Measurements from ENCODE around the gene MACROH2A2. TPM values are rescaled to one million over a fixed set of nuclear protein-coding genes. Genes with fewer than 3 reads are reported as not detected.
"Not testable (repeated sequence)": the region's sequence is repeated elsewhere in the genome, so short reads cannot be mapped to it uniquely, and the experiment has no call there.

MACROH2A2 gene
- total RNA-seq, 1 donor from 2014 or later = 31.2 TPM

DNA sequence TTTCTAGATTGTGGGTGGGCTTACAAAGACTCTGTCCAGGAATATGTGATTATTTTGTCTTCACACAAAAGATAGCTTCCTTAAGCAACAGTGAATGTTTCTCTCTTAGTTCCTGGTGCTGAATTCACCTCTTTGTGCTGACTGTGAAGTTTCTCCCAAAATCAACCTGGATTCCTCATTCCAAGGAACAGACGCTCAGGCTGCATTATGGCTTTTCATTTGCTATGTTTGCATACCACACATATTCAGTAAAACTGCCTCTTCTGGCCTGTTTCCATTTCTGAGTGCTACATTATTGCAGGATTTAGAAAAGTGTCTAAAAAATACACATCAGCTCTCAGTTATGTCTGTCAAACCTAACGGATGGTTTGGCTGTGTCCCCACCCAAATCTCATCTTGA, 21.5 kb downstream of the MACROH2A2 start:
- TF ChIP-seq, protein P1, sequence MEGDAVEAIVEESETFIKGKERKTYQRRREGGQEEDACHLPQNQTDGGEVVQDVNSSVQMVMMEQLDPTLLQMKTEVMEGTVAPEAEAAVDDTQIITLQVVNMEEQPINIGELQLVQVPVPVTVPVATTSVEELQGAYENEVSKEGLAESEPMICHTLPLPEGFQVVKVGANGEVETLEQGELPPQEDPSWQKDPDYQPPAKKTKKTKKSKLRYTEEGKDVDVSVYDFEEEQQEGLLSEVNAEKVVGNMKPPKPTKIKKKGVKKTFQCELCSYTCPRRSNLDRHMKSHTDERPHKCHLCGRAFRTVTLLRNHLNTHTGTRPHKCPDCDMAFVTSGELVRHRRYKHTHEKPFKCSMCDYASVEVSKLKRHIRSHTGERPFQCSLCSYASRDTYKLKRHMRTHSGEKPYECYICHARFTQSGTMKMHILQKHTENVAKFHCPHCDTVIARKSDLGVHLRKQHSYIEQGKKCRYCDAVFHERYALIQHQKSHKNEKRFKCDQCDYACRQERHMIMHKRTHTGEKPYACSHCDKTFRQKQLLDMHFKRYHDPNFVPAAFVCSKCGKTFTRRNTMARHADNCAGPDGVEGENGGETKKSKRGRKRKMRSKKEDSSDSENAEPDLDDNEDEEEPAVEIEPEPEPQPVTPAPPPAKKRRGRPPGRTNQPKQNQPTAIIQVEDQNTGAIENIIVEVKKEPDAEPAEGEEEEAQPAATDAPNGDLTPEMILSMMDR (IDR thresholded peaks at IDR 0.05) = no peak
- no peaks in the 10 kb centered on the region for H3K4me1 Mint-ChIP-seq (ENCODE audit: unreplicated experiment)
- no peaks in the 10 kb centered on the region for H3K27me3 Mint-ChIP-seq (ENCODE audit: unreplicated experiment)
- DNase-seq (ENCODE audit: extremely low spot score, unreplicated experiment) = no peak
- peaks cover 11% of the 10 kb centered on the region for H3K36me3 Mint-ChIP-seq (ENCODE audit: unreplicated experiment)
- H3K27ac Mint-ChIP-seq (ENCODE audit: unreplicated experiment) = no peak overlapping the region
- no peak overlapping the region for H3K4me3 Mint-ChIP-seq (ENCODE audit: unreplicated experiment)
- H3K9me3 Mint-ChIP-seq (ENCODE audit: unreplicated experiment) = no peaks in the 10 kb centered on the region

DNA sequence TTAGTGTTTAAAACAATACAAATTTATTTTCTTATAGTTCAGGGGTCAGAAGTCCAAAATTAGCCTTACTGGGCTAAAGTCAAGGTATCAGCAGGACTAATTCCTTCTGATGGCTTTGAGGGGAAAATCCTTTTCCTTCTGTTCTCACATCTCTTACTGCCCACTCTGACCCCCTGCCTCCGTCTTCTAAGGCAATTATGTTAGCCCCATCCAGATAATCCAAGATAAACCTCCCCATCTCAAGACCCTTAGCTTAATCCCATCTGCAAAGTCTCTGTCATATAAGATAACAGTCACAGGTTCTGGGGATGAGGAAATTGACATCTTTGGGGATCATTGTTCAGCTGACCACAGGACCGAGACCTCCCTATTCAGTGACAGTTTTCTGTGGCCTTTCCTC, 22.3 kb downstream of the MACROH2A2 start:
- Mint-ChIP-seq H3K4me1 (ENCODE audit: unreplicated experiment) (no peaks in the 10 kb centered on the region), H3K4me3 (ENCODE audit: unreplicated experiment) (no peak overlapping the region), H3K27me3 (ENCODE audit: unreplicated experiment) (no peaks in the 10 kb centered on the region), H3K27ac (ENCODE audit: unreplicated experiment) (no peak overlapping the region), H3K9me3 (ENCODE audit: unreplicated experiment) (no peaks in the 10 kb centered on the region), H3K36me3 (ENCODE audit: unreplicated experiment) (peaks cover 14% of the 10 kb centered on the region)
- no peak for DNase-seq (ENCODE audit: extremely low spot score, unreplicated experiment)
- TF ChIP-seq, protein P1 (IDR thresholded peaks at IDR 0.05) = no peak

DNA sequence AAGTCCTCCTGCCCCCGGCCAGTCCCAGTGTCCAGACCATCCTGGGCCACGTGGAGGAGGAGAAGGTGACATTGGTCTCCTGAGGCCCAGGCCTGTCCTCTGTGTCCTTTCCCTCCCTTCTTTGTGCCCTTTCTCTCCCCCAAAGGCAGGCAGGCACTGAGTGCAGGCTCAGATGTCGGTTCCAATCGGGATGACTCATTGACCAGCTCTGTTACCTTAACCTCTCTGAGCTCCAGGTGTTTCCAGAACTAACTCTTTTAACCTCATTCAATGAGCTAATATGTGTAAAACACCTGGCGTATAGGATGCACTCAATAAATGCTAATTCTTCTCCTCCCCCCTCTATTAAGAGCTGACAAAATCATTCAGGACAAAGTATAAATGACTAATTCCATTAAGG, 25.7 kb downstream of the MACROH2A2 start:
- no peaks in the 10 kb centered on the region for H3K9me3 Mint-ChIP-seq (ENCODE audit: unreplicated experiment)
- TF ChIP-seq, protein P1 (IDR thresholded peaks at IDR 0.05) = no peak
- H3K4me3 Mint-ChIP-seq (ENCODE audit: unreplicated experiment) = no peak overlapping the region
- no peaks in the 10 kb centered on the region for H3K4me1 Mint-ChIP-seq (ENCODE audit: unreplicated experiment)
- H3K27me3 Mint-ChIP-seq (ENCODE audit: unreplicated experiment) = no peaks in the 10 kb centered on the region
- H3K27ac Mint-ChIP-seq (ENCODE audit: unreplicated experiment) = no peak overlapping the region
- peaks cover 20% of the 10 kb centered on the region for H3K36me3 Mint-ChIP-seq (ENCODE audit: unreplicated experiment)
- DNase-seq (ENCODE audit: extremely low spot score, unreplicated experiment) = no peak

DNA sequence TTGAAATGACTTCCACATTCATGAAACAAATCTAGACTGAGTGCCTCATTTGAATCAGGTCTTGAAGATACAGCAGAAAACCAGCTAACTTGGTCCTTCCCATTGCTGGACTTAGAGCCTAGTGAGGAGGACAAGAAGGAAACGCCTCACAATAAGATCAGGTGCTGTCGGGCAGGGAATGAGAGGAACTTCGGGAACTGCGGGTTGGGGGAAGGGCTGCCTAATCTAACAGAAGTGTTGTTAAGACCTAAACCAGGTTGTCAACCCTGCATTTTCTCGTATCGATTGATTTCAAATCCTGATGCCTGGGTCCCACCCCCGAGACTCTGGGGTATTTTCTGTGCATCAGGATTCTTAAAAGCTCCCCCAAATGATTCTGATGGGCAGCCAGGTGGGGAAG, 26.3 kb downstream of the MACROH2A2 start:
- H3K27me3 Mint-ChIP-seq (ENCODE audit: unreplicated experiment) = no peaks in the 10 kb centered on the region
- no peak for DNase-seq (ENCODE audit: extremely low spot score, unreplicated experiment)
- H3K9me3 Mint-ChIP-seq (ENCODE audit: unreplicated experiment) = no peaks in the 10 kb centered on the region
- H3K4me3 Mint-ChIP-seq (ENCODE audit: unreplicated experiment) = no peak overlapping the region
- TF ChIP-seq, protein P1 (IDR thresholded peaks at IDR 0.05) = no peak
- no peak overlapping the region for H3K27ac Mint-ChIP-seq (ENCODE audit: unreplicated experiment)
- no peaks in the 10 kb centered on the region for H3K4me1 Mint-ChIP-seq (ENCODE audit: unreplicated experiment)
- peaks cover 20% of the 10 kb centered on the region for H3K36me3 Mint-ChIP-seq (ENCODE audit: unreplicated experiment)

DNA sequence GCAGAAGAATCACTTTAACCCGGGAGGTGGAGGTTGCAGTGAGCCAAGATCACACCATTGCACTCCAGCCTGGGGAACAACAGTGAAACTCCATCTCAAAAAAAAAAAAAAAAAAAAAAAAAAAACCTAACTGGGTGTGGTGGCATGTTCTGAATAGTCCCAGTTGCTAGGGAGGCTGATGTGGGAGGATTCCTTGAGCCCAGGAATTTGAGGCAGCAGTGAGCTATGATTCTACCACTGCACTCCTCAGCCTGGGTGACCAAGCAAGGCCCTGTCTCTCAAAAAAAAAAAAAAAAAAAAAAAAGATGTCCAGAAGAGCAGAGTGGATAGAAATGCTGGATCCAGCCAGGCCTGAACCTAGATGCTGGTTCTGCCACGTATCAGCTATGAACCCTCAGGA, 28.1 kb downstream of the MACROH2A2 start:
- H3K27me3 Mint-ChIP-seq (ENCODE audit: unreplicated experiment); H3K4me3 Mint-ChIP-seq (ENCODE audit: unreplicated experiment); H3K27ac Mint-ChIP-seq (ENCODE audit: unreplicated experiment); H3K9me3 Mint-ChIP-seq (ENCODE audit: unreplicated experiment); H3K4me1 Mint-ChIP-seq (ENCODE audit: unreplicated experiment); DNase-seq (ENCODE audit: extremely low spot score, unreplicated experiment): not testable (repeated sequence)
- H3K36me3 Mint-ChIP-seq (ENCODE audit: unreplicated experiment) = peaks cover 20% of the 10 kb centered on the region

DNA sequence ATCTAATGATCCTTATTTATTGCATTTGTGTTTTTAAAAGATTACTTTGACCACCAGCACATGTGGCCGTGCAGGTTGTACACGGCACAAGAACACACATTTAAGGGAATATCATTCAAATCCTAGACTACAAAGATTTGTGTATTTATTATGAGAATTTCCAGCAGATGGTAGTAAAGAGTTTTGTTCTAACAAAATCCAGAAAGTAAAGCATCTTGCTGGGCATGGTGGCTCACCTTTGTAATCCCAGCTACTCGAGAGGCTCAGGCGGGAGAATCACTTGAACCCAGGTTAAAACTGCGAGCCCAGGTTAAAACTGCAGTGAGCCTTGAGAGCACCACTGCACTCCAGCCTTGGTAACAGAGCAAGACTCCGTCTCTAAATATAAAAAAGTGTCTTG, 31.5 kb downstream of the MACROH2A2 start:
- Mint-ChIP-seq H3K4me3 (ENCODE audit: unreplicated experiment) (no peak overlapping the region), H3K27me3 (ENCODE audit: unreplicated experiment) (no peaks in the 10 kb centered on the region), H3K27ac (ENCODE audit: unreplicated experiment) (no peak overlapping the region), H3K36me3 (ENCODE audit: unreplicated experiment) (peaks cover 10% of the 10 kb centered on the region), H3K4me1 (ENCODE audit: unreplicated experiment) (no peaks in the 10 kb centered on the region), H3K9me3 (ENCODE audit: unreplicated experiment) (no peaks in the 10 kb centered on the region)
- no peak for DNase-seq (ENCODE audit: extremely low spot score, unreplicated experiment)
- TF ChIP-seq, protein P1 (IDR thresholded peaks at IDR 0.05) = no peak
